K562 (cell line): ENCODE data around the gene GALNT9. TPM values are rescaled to one million over a fixed set of nuclear protein-coding genes. Genes with fewer than 3 reads are reported as not detected.

Experiments used
- ATAC-seq: fragments of 200-7000 bp; cut with Tn5 transposase; 3 replicates; pipeline ENCODE4 v1.9.1; 2020; ENCODE audit warnings: moderate library complexity
- BruUV-seq: library from RNA; stranded (reverse); fragments of 400-500 nt; replicated peaks from 2 replicates; lab custom pipeline; 2021; lab: Mats Ljungman, UMichigan
- CTCF ChIA-PET: fragments of 300-600 bp; formaldehyde crosslinking; extraction: SDS; loops from one replicate; lab custom pipeline; 2021; ENCODE audit warnings: low intra/inter-chr PET ratio; lab: Yijun Ruan, JAX
- POLR2A ChIA-PET: fragments of 300-600, 350-650 bp; sonication (Branson Sonifier 250); formaldehyde crosslinking; extraction: SDS; loops from one replicate; lab custom pipeline; 2021; ENCODE audit warnings: antibody characterized with exemption, inconsistent platforms; lab: Yijun Ruan, JAX
- DNase-seq, 4 experiments: peaks; one replicate each; pipeline versions ENCODE4 v3.0.0 to v3.0.0-alpha.2; 2011 to 2018; ENCODE audit warnings: low spot score in 3 of 4, mixed read lengths in 3 of 4; ENCODE audit errors: extremely low read depth in 1 of 4
- FAIRE-seq: peaks from 2 replicates; lab custom pipeline; 2011; peaks lifted over from hg19 to GRCh38; lab: Jason Lieb, UNC
- H2AFZ ChIP-seq: 2 replicates; pipeline ENCODE4 v1.6.0; 2011; ENCODE audit warnings: low read depth, low read length, control low read depth, inconsistent platforms
- H3K27ac ChIP-seq: fragments of 200-600 bp; 3 replicates; pipeline ENCODE4 v1.8.0; 2011; ENCODE audit warnings: low read depth, mild to moderate bottlenecking, control low read depth, inconsistent platforms, low read length, moderate library complexity, mixed read lengths; ENCODE audit errors: extremely low read depth
- H3K27me3 ChIP-seq, 2 experiments: fragments of 300-600 bp in 1 of 2; 2 replicates in 1 of 2; 3 replicates in 1 of 2; pipeline versions ENCODE4 v1.6.0 to v1.8.0; 2011; ENCODE audit warnings: inconsistent platforms in 2 of 2, low read length in 2 of 2, mild to moderate bottlenecking in 1 of 2, mixed read lengths in 1 of 2, moderate library complexity in 1 of 2; ENCODE audit not compliant: control insufficient read depth in 2 of 2, insufficient read depth in 2 of 2
- H3K36me3 ChIP-seq: fragments of 300-600 bp; 3 replicates; pipeline ENCODE4 v1.8.0; 2011; ENCODE audit warnings: mild to moderate bottlenecking, low read length, inconsistent platforms; ENCODE audit not compliant: control insufficient read depth, insufficient read depth
- H3K4me1 ChIP-seq, 2 experiments: fragments of 200-600 bp in 1 of 2; replicated peaks in 1 of 2; 2 replicates in 1 of 2; 3 replicates in 1 of 2; pipeline versions ENCODE4 v1.5.1 to v1.8.0; 2011; ENCODE audit warnings: inconsistent platforms in 2 of 2, low read length in 2 of 2, mild to moderate bottlenecking in 1 of 2, mixed read lengths in 1 of 2, moderate library complexity in 1 of 2; ENCODE audit not compliant: control insufficient read depth in 2 of 2, insufficient read depth in 2 of 2
- H3K4me2 ChIP-seq: 2 replicates; pipeline ENCODE4 v1.6.1; 2011; ENCODE audit warnings: low read length, control low read depth, inconsistent platforms, mixed read lengths; ENCODE audit not compliant: insufficient read depth
- H3K4me3 ChIP-seq: fragments of 200-600 bp; sonication (generic), shearing (Covaris generic); 2 replicates; pipeline ENCODE4 v1.5.1; 2016; ENCODE audit warnings: control low read depth, inconsistent platforms
- H3K79me2 ChIP-seq: fragments of 200-600 bp; 3 replicates; pipeline ENCODE4 v1.8.0; 2011; ENCODE audit warnings: low read length, inconsistent platforms; ENCODE audit not compliant: control insufficient read depth, insufficient read depth
- H3K9ac ChIP-seq, 2 experiments: 2 replicates each; pipeline versions ENCODE4 v1.6.0 to v1.6.1; 2011; ENCODE audit warnings: low read depth in 2 of 2, low read length in 2 of 2, control low read depth in 1 of 2, inconsistent platforms in 1 of 2, mild to moderate bottlenecking in 1 of 2, mixed read lengths in 1 of 2; ENCODE audit not compliant: insufficient read depth in 1 of 2
- H3K9me1 ChIP-seq: one replicate; pipeline ENCODE4 v1.6.0; 2011; ENCODE audit warnings: inconsistent platforms, mild to moderate bottlenecking, low read length, moderate library complexity; ENCODE audit not compliant: control insufficient read depth, insufficient read depth
- H3K9me3 ChIP-seq: replicated peaks from 2 replicates; pipeline ENCODE4 v1.5.1; 2011; ENCODE audit warnings: low read depth, low read length, inconsistent platforms; ENCODE audit not compliant: control insufficient read depth, insufficient read depth
- H4K20me1 ChIP-seq: replicated peaks from 2 replicates; pipeline ENCODE4 v1.6.1; 2011; ENCODE audit warnings: low read length, inconsistent platforms, mixed read lengths; ENCODE audit not compliant: control insufficient read depth, insufficient read depth
- DLX4 ChIP-seq: fragments of 250-450 bp; sonication (Bioruptor Pico); IDR thresholded peaks from 2 replicates; pipeline ENCODE4 v1.6.1; 2021; ENCODE audit warnings: mild to moderate bottlenecking
- E2F6 ChIP-seq, 2 experiments: IDR thresholded peaks; 2 replicates each; pipeline ENCODE4 v1.6.1; 2011; ENCODE audit warnings: borderline replicate concordance in 1 of 2, control low read depth in 1 of 2, low read depth in 1 of 2, low read length in 1 of 2, mild to moderate bottlenecking in 1 of 2, mixed read lengths in 1 of 2, moderate library complexity in 1 of 2; ENCODE audit not compliant: insufficient read depth in 1 of 2, insufficient read length in 1 of 2, poor library complexity in 1 of 2, severe bottlenecking in 1 of 2; ENCODE audit errors: extremely low read depth in 1 of 2
- NUFIP1 ChIP-seq: fragments of 450-650 bp; IDR thresholded peaks from 2 replicates; pipeline ENCODE4 v1.6.1; 2018; ENCODE audit not compliant: partially characterized antibody
- SAP30 ChIP-seq: fragments of 200-600 bp; sonication (generic); IDR thresholded peaks from 2 replicates; pipeline ENCODE4 v1.6.1; 2012; ENCODE audit warnings: borderline replicate concordance, low read depth, mild to moderate bottlenecking, moderate library complexity, low read length, control low read depth, inconsistent platforms; ENCODE audit not compliant: insufficient read depth, poor library complexity, severe bottlenecking
- SIX5 ChIP-seq, 2 experiments: IDR thresholded peaks; 2 replicates each; pipeline ENCODE4 v1.6.1; 2011; ENCODE audit warnings: low read length in 2 of 2, borderline replicate concordance in 1 of 2, low read depth in 1 of 2, mild to moderate bottlenecking in 1 of 2, moderate library complexity in 1 of 2; ENCODE audit not compliant: insufficient read depth in 1 of 2
- TCF3 ChIP-seq: sonication (generic); formaldehyde crosslinking; IDR thresholded peaks from 2 replicates; pipeline ENCODE4 v1.4.0; 2020; ENCODE audit warnings: mild to moderate bottlenecking, missing genetic modification reagents
- ZBTB1 ChIP-seq: sonication (generic); formaldehyde crosslinking; IDR thresholded peaks from 2 replicates; pipeline ENCODE4 v1.8.1; 2023; ENCODE audit warnings: missing genetic modification reagents, low read depth, mild to moderate bottlenecking, borderline replicate concordance
- ZNF764 ChIP-seq: fragments of 250-450 bp; sonication (Bioruptor Pico); IDR thresholded peaks from 2 replicates; pipeline ENCODE4 v1.4.0; 2020; ENCODE audit warnings: low read depth, mild to moderate bottlenecking, moderate library complexity
- WGBS: fragments of 100-300 bp; shearing (Covaris generic); methylation state at CpG from one replicate; pipeline ENCODE4 v1.1.6; 2016; ENCODE audit warnings: low coverage, mixed read lengths; ENCODE audit not compliant: insufficient coverage; ENCODE audit errors: missing lambda C conversion rate; 5-methylcytosine and 5-hydroxymethylcytosine counted together
- in situ Hi-C: fragments of 300-500 bp; cut with MboI; formaldehyde crosslinking; loops from 4 replicates; pipeline ENCODE4 v1.15.0; 2018; ENCODE audit warnings: inconsistent platforms, mixed read lengths
- intact Hi-C: fragments of 100-400 bp; cut with micrococcal nuclease; formaldehyde crosslinking; loops from 2 replicates; pipeline ENCODE4 v1.14.2; 2022
- polyA plus RNA-seq, 8 experiments: library from polyadenylated mRNA; depleted of rRNA in 4 of 8; stranded (reverse) in 5 of 8; unstranded in 3 of 8; fragments of >200 nt; fragmentation: Nextera tagmentation in 2 of 8; fragmentation: Illumina TruSeq in 1 of 8; extraction: Ambion mirVana in 2 of 8; extraction: Trizol in 1 of 8; gene quantifications; 2 replicates each; pipeline versions ENCODE4 v1.2.1 to v1.2.3, GENCODE V29; 2011 to 2014; ENCODE audit warnings: inconsistent platforms in 1 of 8, missing spikeins in 1 of 8
- total RNA-seq, 7 experiments: library from RNA; depleted of rRNA in 6 of 7; stranded (reverse); fragments of >200 nt in 6 of 7; fragmentation: Illumina TruSeq in 2 of 7; extraction: Trizol in 2 of 7; gene quantifications; 2 replicates each; pipeline versions ENCODE4 v1.2.1 to v1.2.3, GENCODE V29; 2011 to 2021; ENCODE audit warnings: low replicate concordance in 1 of 7
- TF ChIP-seq, protein P1 (sequence below): sonication (generic); formaldehyde crosslinking; IDR thresholded peaks from 2 replicates; pipeline ENCODE4 v1.8.1; 2023; ENCODE audit warnings: mild to moderate bottlenecking, missing genetic modification reagents

Gene GALNT9
- total and polyA plus RNA-seq, 9 of the 15 experiments (the other 6 are each of a cell fraction or from before 2014, with no cell fraction given): not detected

DNA sequence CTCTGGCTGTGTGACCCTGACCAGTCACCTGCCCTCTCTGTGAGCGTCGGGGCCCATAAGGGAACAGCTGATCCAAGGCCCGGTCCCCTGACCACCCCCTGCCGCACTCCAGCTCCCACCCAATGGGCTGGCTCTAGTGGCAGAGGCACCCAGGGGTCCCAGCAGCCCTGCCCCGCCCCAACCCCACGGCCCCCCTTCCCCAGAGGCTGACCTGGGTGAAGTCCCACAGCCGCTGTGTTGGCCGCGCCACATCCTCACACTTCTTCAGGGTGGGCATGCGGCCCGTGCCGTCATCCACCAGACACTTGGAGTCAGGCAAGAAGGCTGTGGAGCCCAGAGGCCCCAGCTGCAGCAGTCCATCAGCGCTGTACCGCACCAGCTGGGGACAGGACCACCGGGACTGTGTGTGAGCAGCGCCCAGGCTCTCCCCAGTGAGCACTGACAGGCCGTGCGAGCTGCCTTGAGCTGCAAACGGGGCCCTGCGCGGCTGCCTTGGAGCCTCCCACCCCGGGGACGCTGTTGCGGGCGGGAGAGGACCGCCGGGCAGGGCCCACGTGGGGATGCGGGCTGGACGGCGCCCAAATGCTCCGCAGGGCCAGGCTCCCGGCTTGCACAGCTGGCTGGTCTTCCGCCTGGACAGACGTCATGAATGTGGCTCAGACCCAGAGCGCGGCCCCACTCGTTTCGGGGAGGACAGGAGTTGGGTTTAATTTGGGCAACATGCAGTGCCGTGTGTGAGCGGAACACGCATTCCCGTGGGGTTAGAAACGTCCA lies 131.6 kb downstream of the GALNT9 start:
- POLR2A ChIA-PET: interaction anchor here (1.0 kb wide), 1 partner anchor 11 kb away, joined by 3 read pairs; no protein-coding TSS in a partner anchor
- FAIRE-seq (no peak), DNase-seq (no peak)
- intact Hi-C loops: no loop called here
- CTCF ChIA-PET: no interaction called here
- Histone ChIP-seq H3K4me3 (no peak overlapping the region), H3K27me3 (peaks cover 41 to 73% of the 10 kb centered on the region in 2 experiments; a peak in 4 of 5 replicates)
- in situ Hi-C loops: no loop called here
- TF ChIP-seq DLX4: no peak
- TF ChIP-seq NUFIP1: no peak
- TF ChIP-seq ZNF764 (CRISPR knock-in tag): no peak
- no peak for TF ChIP-seq ZBTB1 (CRISPR knock-in tag)
- TF ChIP-seq SAP30: no peak
- peak in 1 of 2 experiments; percentile 17 for TF ChIP-seq E2F6 (IDR thresholded peaks at IDR 0.05; ENCODE audit: borderline replicate concordance in 1 of 2, extremely low read depth in 1 of 2, insufficient read depth in 1 of 2, insufficient read length in 1 of 2, low read depth in 1 of 2, low read length in 1 of 2, poor library complexity in 1 of 2, severe bottlenecking in 1 of 2)
- no peak for TF ChIP-seq SIX5 (IDR thresholded peaks at IDR 0.05; ENCODE audit: borderline replicate concordance in 1 of 2, insufficient read depth in 1 of 2, low read depth in 1 of 2, low read length in 2 of 2)
- TF ChIP-seq, protein P1, sequence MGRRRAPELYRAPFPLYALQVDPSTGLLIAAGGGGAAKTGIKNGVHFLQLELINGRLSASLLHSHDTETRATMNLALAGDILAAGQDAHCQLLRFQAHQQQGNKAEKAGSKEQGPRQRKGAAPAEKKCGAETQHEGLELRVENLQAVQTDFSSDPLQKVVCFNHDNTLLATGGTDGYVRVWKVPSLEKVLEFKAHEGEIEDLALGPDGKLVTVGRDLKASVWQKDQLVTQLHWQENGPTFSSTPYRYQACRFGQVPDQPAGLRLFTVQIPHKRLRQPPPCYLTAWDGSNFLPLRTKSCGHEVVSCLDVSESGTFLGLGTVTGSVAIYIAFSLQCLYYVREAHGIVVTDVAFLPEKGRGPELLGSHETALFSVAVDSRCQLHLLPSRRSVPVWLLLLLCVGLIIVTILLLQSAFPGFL (CRISPR knock-in tag): no peak
- TF ChIP-seq TCF3 (CRISPR knock-in tag): no peak
- TF ChIP-seq, all 486 proteins: peak for 1
- no peaks in the 10 kb centered on the region for H3K36me3 ChIP-seq
- H3K9me1 ChIP-seq: no peaks in the 10 kb centered on the region
- 4% methylated on average over 28 of the region's 44 CpGs for WGBS
- H3K4me1 ChIP-seq: peaks cover 0 to 15% of the 10 kb centered on the region in 2 experiments; a peak in 2 of 5 replicates
- H2AFZ ChIP-seq: no peak overlapping the region
- no peak overlapping the region for H3K4me2 ChIP-seq
- no TSS peak for BruUV-seq
- ATAC-seq: no peak; the same call in 2 of the 3 replicates
- H3K9ac ChIP-seq: no peak overlapping the region
- H4K20me1 ChIP-seq: peaks cover under 1% of the 10 kb centered on the region; the same call in 1 of the 2 replicates
- H3K79me2 ChIP-seq: no peaks in the 10 kb centered on the region
- H3K27ac ChIP-seq: no peak overlapping the region
- H3K9me3 ChIP-seq: peaks cover 17% of the 10 kb centered on the region
